HepG2 (cell line): ENCODE measurements around the gene SUV39H2. TPM values are rescaled to one million over a fixed set of nuclear protein-coding genes. Genes with fewer than 3 reads are reported as not detected.

Experiments
- ASH2L ChIP-seq: fragments of 300-600, 200-600 bp; sonication (generic); IDR thresholded peaks from 2 replicates; pipeline ENCODE4 v1.7.0; 2017; ENCODE audit warnings: low read depth, mild to moderate bottlenecking, moderate library complexity, mixed read lengths, low read length; ENCODE audit not compliant: insufficient read length
- ATF3 ChIP-seq: sonication (generic); formaldehyde crosslinking; IDR thresholded peaks from 2 replicates; pipeline ENCODE4 v1.4.0; 2020; ENCODE audit warnings: missing genetic modification reagents
- BRD4 ChIP-seq: sonication (generic); formaldehyde crosslinking; IDR thresholded peaks from 2 replicates; pipeline ENCODE4 v1.4.0; 2020; ENCODE audit warnings: missing genetic modification reagents
- CBX1 ChIP-seq: IDR thresholded peaks from one replicate; pipeline ENCODE4 v1.6.1; 2016; ENCODE audit warnings: antibody characterized with exemption, low read depth
- ESRRA ChIP-seq: sonication (generic); formaldehyde crosslinking; IDR thresholded peaks from 2 replicates; pipeline ENCODE4 v1.5.1; 2020; ENCODE audit warnings: mild to moderate bottlenecking, low read depth, missing genetic modification reagents
- GATAD1 ChIP-seq: IDR thresholded peaks from 2 replicates; pipeline ENCODE4 v1.6.1; 2016; ENCODE audit warnings: missing genetic modification reagents, missing compliant biosample characterization
- HBP1 ChIP-seq: IDR thresholded peaks from 2 replicates; pipeline ENCODE4 v1.6.1; 2016; ENCODE audit warnings: low read depth, control low read depth
- IKZF5 ChIP-seq: IDR thresholded peaks from 2 replicates; pipeline ENCODE4 v1.6.1; 2018; ENCODE audit warnings: missing genetic modification reagents, mild to moderate bottlenecking, missing compliant biosample characterization
- NFIB ChIP-seq: sonication (generic); formaldehyde crosslinking; IDR thresholded peaks from 2 replicates; pipeline ENCODE4 v1.9.0; 2021; ENCODE audit warnings: missing genetic modification reagents, mild to moderate bottlenecking, borderline replicate concordance
- RBM39 ChIP-seq: fragments of 200-400 bp; formaldehyde crosslinking; IDR thresholded peaks from one replicate; pipeline ENCODE4 v1.6.1; 2018; ENCODE audit warnings: antibody characterized with exemption, mild to moderate bottlenecking, low read depth, low read length; ENCODE audit not compliant: poor library complexity, severe bottlenecking
- SUZ12 ChIP-seq: fragments of 150-350 bp; IDR thresholded peaks from 2 replicates; pipeline ENCODE4 v1.6.1; 2014; ENCODE audit warnings: low read depth, low read length
- SYNCRIP ChIP-seq: fragments of 200-400 bp; formaldehyde crosslinking; IDR thresholded peaks from 2 replicates; pipeline ENCODE4 v1.6.1; 2018; ENCODE audit warnings: mild to moderate bottlenecking, low read depth, low read length; ENCODE audit not compliant: insufficient read depth
- TCF7 ChIP-seq: sonication (generic); IDR thresholded peaks from 2 replicates; pipeline ENCODE4 v1.6.1; 2016; ENCODE audit warnings: antibody characterized with exemption, low read depth
- ZFY ChIP-seq: sonication (generic); formaldehyde crosslinking; IDR thresholded peaks from 2 replicates; pipeline ENCODE4 v1.4.0; 2020; ENCODE audit warnings: missing genetic modification reagents
- ZHX1 ChIP-seq: sonication (generic); formaldehyde crosslinking; IDR thresholded peaks from 2 replicates; pipeline ENCODE4 v1.8.1; 2022; ENCODE audit warnings: low read depth, mild to moderate bottlenecking, missing genetic modification reagents
- ZNF276 ChIP-seq: sonication (generic); formaldehyde crosslinking; IDR thresholded peaks from 2 replicates; pipeline ENCODE4 v1.4.0; 2020; ENCODE audit warnings: mild to moderate bottlenecking, low read depth, missing genetic modification reagents
- ZNF574 ChIP-seq: sonication (generic); formaldehyde crosslinking; IDR thresholded peaks from 2 replicates; pipeline ENCODE4 v1.4.0; 2020; ENCODE audit warnings: missing genetic modification reagents
- polyA plus RNA-seq, 8 experiments: library from polyadenylated mRNA; depleted of rRNA in 3 of 8; stranded (reverse) in 7 of 8; unstranded in 1 of 8; fragments of >200 nt; fragmentation: Illumina TruSeq in 4 of 8; extraction: Trizol in 4 of 8; gene quantifications; 2 replicates each; pipeline versions ENCODE4 v1.2.1 to v1.2.3, GENCODE V29; 2011 to 2016; ENCODE audit warnings: low read depth in 4 of 8, missing spikeins in 1 of 8, mixed read lengths in 1 of 8; ENCODE audit not compliant: insufficient read depth in 1 of 8
- total RNA-seq, 5 experiments: library from RNA; depleted of rRNA; stranded (reverse); fragments of >200 nt; fragmentation: Illumina TruSeq; extraction: Trizol; gene quantifications; 2 replicates each; pipeline ENCODE4 v1.2.3, GENCODE V29; 2016; ENCODE audit warnings: low read depth in 1 of 5

The SUV39H2 gene
- total and polyA plus RNA-seq, 2 of the 13 experiments (the other 11 are each of a cell fraction or from before 2014, with no cell fraction given) = 9.0 to 44.3 TPM

- TF ChIP-seq ESRRA (no peak), HBP1 (CRISPR knock-in tag) (peak; percentile 4; the same call in 1 of the 2 replicates), NFIB (CRISPR knock-in tag) (no peak), IKZF5 (CRISPR knock-in tag) (peak; percentile 74; the same call in 1 of the 2 replicates), SUZ12 (no peak), ZHX1 (CRISPR knock-in tag) (peak; percentile 20; the same call in 1 of the 2 replicates), CBX1 (peak; percentile 15), GATAD1 (CRISPR knock-in tag) (peak; percentile 95), SYNCRIP (no peak), RBM39 (no peak), TCF7 (no peak), ATF3 (CRISPR knock-in tag) (0 out of 2 replicates have a peak, but pooled peaks have one; percentile 11), ZNF276 (CRISPR knock-in tag) (0 out of 2 replicates have a peak, but pooled peaks have one; percentile 13), ZNF574 (CRISPR knock-in tag) (peak; percentile 76), ZFY (CRISPR knock-in tag) (peak; percentile 87), BRD4 (peak; percentile 62; the same call in 1 of the 2 replicates), ASH2L (peak; percentile 70)
These were observed 40.7 kb upstream of the SUV39H2 start, which contains the start of the genes CDNF, HSPA14 and MSANTD7 (continued) for GRCh38 chr10:14837757-14838581.
